DND-41 (cell line): ENCODE results near the gene PLIN4.

Source experiments
- ATAC-seq: fragments of 200-7000 bp; cut with Tn5 transposase; 3 replicates; pipeline ENCODE4 v1.9.1; 2021; ENCODE audit warnings: low read depth; ENCODE audit not compliant: insufficient read depth
- DNase-seq: peaks from one replicate; pipeline ENCODE4 v3.0.0-alpha.2; 2020
- H2AFZ ChIP-seq: 2 replicates; pipeline ENCODE4 v1.6.0; 2012; ENCODE audit warnings: low read depth, low read length
- H3K27ac ChIP-seq: 2 replicates; pipeline ENCODE4 v1.5.1; 2012; ENCODE audit warnings: low read length, inconsistent platforms
- H3K27me3 ChIP-seq: fragments of 200-600 bp; sonication (generic); 2 replicates; pipeline ENCODE4 v1.6.0; 2012; ENCODE audit warnings: low read length, mild to moderate bottlenecking, inconsistent platforms; ENCODE audit not compliant: insufficient read depth, poor library complexity
- H3K36me3 ChIP-seq: 2 replicates; pipeline ENCODE4 v1.5.1; 2012; ENCODE audit warnings: low read length, inconsistent platforms; ENCODE audit not compliant: insufficient read depth
- H3K4me1 ChIP-seq: 2 replicates; pipeline ENCODE4 v1.5.1; 2012; ENCODE audit warnings: mild to moderate bottlenecking, low read length; ENCODE audit not compliant: insufficient read depth
- H3K4me2 ChIP-seq: 2 replicates; pipeline ENCODE4 v1.6.0; 2012; ENCODE audit warnings: mild to moderate bottlenecking, moderate library complexity, low read length, inconsistent platforms; ENCODE audit not compliant: insufficient read depth
- H3K4me3 ChIP-seq, 2 experiments: fragments of 200-600 bp in 1 of 2; shearing (Covaris generic) in 1 of 2; 2 replicates each; pipeline ENCODE4 v1.5.1; 2012 to 2016; ENCODE audit warnings: inconsistent platforms in 2 of 2, low read length in 2 of 2, mild to moderate bottlenecking in 2 of 2, low read depth in 1 of 2, moderate library complexity in 1 of 2
- H3K79me2 ChIP-seq: 2 replicates; pipeline ENCODE4 v1.6.0; 2012; ENCODE audit warnings: low read length, inconsistent platforms; ENCODE audit not compliant: insufficient read depth
- H3K9ac ChIP-seq: 2 replicates; pipeline ENCODE4 v1.6.0; 2012; ENCODE audit warnings: low read depth, mild to moderate bottlenecking, inconsistent platforms, low read length, moderate library complexity
- H3K9me3 ChIP-seq: 2 replicates; pipeline ENCODE4 v1.5.1; 2012; ENCODE audit warnings: low read length, moderate library complexity, mild to moderate bottlenecking, inconsistent platforms; ENCODE audit not compliant: insufficient read depth, severe bottlenecking
- H4K20me1 ChIP-seq: 2 replicates; pipeline ENCODE4 v1.6.0; 2012; ENCODE audit warnings: low read length; ENCODE audit not compliant: insufficient read depth
- CTCF ChIP-seq: IDR thresholded peaks from 2 replicates; pipeline ENCODE4 v1.5.1; 2012; ENCODE audit warnings: borderline replicate concordance, low read length, moderate library complexity, mild to moderate bottlenecking; ENCODE audit not compliant: poor library complexity, severe bottlenecking; ENCODE audit errors: extremely low read depth
- EZH2 ChIP-seq: IDR thresholded peaks from 3 replicates; pipeline ENCODE4 v1.6.1; 2012; ENCODE audit warnings: borderline replicate concordance, low read depth, mild to moderate bottlenecking, moderate library complexity, low read length, inconsistent platforms; ENCODE audit not compliant: severe bottlenecking

PLIN4 gene

DNA sequence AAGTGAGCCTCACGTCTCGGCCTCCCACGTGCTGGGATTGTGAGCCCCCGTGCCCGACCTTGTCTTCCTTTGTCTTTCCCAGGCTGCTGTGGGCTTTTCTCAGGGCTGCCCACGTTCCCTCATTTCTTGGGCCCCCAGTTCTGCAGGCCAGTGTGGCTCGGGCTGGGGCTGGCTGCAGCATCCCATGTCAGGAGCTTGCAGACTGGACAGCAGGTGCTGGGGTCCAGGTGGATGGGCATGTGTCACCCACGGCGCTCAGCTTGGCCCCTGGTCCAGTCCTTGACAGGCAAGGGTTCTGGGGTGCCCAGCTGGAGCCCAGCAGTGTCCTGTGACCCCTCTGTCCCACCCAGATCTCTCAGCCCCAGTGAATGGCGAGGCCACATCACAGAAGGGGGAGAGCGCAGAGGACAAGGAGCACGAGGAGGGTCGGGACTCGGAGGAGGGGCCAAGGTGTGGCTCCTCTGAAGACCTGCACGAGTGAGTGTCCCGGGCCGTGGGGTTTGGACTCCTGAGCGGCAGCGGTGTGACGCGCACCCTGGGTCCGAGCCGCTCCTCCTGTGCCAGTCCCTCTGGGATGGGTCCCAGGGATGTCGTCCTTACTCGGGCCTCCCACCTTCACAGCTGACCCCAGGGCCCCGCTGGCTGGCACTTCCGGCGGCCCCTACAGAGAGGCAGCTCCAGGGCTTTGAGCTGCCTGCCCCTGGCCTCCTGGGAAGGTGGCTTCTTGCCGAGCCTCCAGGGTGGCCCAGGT lies 17.3 kb downstream of the PLIN4 start:
- H3K9ac ChIP-seq: no peak overlapping the region
- H3K36me3 ChIP-seq: peaks cover 76% of the 10 kb centered on the region

GRCh38 chr19:4499855-4500254 lies 18.4 kb downstream of the PLIN4 start:
- H3K9me3 ChIP-seq: no peaks in the 10 kb centered on the region
- no peaks in the 10 kb centered on the region for H3K79me2 ChIP-seq
- H3K4me2 ChIP-seq: no peak overlapping the region
- 0 out of 2 replicates have a peak, but pooled peaks cover 4% of the 10 kb centered on the region for H4K20me1 ChIP-seq
- H3K4me1 ChIP-seq: no peaks in the 10 kb centered on the region
- H3K36me3 ChIP-seq: peaks cover 74% of the 10 kb centered on the region
- H2AFZ ChIP-seq: no peak overlapping the region
- no peaks in the 10 kb centered on the region for H3K27me3 ChIP-seq
- H3K9ac ChIP-seq: no peak overlapping the region
- DNase-seq (no peak), ATAC-seq (no peak)
- no peak overlapping the region for H3K27ac ChIP-seq
- no peak for TF ChIP-seq EZH2
- no peak for TF ChIP-seq CTCF
- no peak overlapping the region for H3K4me3 ChIP-seq

More for the DNA sequence above, 17.3 kb downstream of the PLIN4 start:
- DNase-seq (no peak), ATAC-seq (no peak)
- TF ChIP-seq EZH2: no peak
- TF ChIP-seq CTCF: no peak
- H3K27ac ChIP-seq: no peak overlapping the region
- no peak overlapping the region for H3K4me3 ChIP-seq
- H3K79me2 ChIP-seq: no peaks in the 10 kb centered on the region
- no peaks in the 10 kb centered on the region for H3K4me1 ChIP-seq
- H3K4me2 ChIP-seq: no peak overlapping the region
- no peak overlapping the region for H2AFZ ChIP-seq
- H3K27me3 ChIP-seq: no peaks in the 10 kb centered on the region
- 0 out of 2 replicates have a peak, but pooled peaks cover 4% of the 10 kb centered on the region for H4K20me1 ChIP-seq
- H3K9me3 ChIP-seq: no peaks in the 10 kb centered on the region

GRCh38 chr19:4499318-4499717 lies 19.0 kb downstream of the PLIN4 start:
- no peaks in the 10 kb centered on the region for H3K9me3 ChIP-seq
- H3K36me3 ChIP-seq: peaks cover 74% of the 10 kb centered on the region
- H3K4me2 ChIP-seq: no peak overlapping the region
- H3K27ac ChIP-seq: no peak overlapping the region
- no peak for TF ChIP-seq CTCF
- TF ChIP-seq EZH2: no peak
- DNase-seq (no peak), ATAC-seq (no peak)
- no peaks in the 10 kb centered on the region for H3K27me3 ChIP-seq
- H3K79me2 ChIP-seq: no peaks in the 10 kb centered on the region
- H4K20me1 ChIP-seq: 0 out of 2 replicates have a peak, but pooled peaks cover 4% of the 10 kb centered on the region
- H3K9ac ChIP-seq: no peak overlapping the region
- H3K4me3 ChIP-seq: no peak overlapping the region
- H3K4me1 ChIP-seq: no peaks in the 10 kb centered on the region
- no peak overlapping the region for H2AFZ ChIP-seq
